ENCODE results near the gene DRD4.
"Not testable (repeated sequence)": the region's sequence is repeated elsewhere in the genome, so short reads cannot be mapped to it uniquely, and the experiment has no call there.

Gene DRD4

DNA sequence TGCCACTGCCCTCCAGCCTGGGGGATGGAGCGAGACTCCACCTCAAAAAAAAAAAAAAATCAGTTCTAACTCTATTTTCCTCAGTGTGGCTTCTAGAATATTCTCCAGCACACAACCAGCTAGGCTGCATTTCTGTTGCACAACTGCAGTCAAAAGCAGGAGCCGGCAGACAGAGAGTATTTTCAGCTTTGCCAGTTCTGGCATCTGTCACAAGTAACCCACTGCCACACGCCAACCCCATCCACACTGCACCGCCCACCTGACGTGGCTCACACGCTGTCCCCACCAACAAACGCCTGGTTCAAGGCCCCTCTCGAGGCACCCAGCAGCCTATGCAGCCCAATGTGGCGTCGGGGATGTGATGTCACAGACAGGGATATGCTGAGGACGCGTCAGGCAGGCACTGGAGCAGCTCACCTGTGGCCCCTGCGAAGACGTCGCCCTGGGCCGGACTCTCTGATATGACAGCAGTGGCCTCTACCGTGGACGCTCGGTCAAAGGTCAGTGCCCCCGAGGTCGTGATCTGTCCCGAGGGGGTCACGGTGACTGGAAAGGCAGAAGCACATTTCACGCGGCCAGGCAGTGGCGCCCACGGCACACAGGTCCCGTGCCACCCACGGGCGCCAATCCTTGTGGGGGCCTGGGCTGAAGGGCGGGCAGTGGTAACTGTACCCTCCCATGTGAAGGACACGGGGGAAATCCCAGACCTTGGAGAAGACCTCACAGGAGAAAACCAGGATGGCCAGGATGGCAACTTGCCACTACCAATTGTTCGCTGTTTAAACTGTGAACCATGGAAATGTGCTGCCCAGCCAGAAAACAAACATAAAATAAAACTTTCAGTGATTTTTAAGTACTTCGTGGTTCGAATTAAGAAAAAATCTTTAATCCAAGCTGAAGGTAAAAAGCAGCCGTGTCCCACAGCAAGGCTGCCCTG is 42.5 kb downstream of the DRD4 start:
- DNase-seq (ENCODE audit: low read depth in 3 of 3), result no peak

DNA sequence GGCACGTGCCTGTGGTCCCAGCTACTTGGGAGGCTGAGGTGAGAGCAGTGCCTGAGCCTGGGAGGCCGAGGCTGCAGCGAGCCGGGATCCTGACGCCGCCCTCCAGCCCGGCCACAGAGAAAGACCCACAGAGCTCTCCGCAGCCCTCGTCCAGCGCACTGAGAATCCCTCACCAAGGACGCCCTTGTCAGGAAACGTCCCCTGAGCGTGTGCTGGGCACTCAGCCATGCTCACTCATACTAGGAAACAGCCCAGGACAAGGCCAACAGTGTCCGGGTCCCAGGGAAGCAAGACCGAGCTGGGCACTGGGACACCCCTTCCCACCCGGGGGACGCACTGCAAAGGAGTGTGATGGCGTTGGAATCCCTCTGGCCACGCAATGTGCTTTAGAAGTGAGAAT is 43.4 kb downstream of the DRD4 start:
- no peak for DNase-seq (ENCODE audit: low read depth in 3 of 3)

DNA sequence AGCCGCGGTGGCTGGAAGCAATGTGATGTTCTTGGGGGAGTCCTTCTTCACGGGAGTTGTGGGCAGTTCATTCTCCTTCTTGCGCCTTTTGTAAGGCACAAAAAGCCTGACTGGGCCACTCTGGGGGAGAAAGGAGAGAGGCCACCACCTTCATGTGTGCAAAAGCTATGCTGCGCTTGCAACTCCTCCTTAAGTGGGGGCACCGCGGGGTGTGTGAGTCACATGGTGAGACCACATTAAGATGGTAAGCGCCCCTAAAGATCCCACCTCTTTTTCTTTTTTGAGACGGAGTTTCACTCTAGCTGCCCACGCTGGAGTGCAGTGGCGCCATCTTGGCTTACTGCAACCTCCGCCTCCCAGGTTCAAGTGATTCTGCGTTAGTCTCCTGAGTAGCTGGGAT is 43.9 kb downstream of the DRD4 start:
- no peak for DNase-seq (ENCODE audit: low read depth in 3 of 3)

DNA sequence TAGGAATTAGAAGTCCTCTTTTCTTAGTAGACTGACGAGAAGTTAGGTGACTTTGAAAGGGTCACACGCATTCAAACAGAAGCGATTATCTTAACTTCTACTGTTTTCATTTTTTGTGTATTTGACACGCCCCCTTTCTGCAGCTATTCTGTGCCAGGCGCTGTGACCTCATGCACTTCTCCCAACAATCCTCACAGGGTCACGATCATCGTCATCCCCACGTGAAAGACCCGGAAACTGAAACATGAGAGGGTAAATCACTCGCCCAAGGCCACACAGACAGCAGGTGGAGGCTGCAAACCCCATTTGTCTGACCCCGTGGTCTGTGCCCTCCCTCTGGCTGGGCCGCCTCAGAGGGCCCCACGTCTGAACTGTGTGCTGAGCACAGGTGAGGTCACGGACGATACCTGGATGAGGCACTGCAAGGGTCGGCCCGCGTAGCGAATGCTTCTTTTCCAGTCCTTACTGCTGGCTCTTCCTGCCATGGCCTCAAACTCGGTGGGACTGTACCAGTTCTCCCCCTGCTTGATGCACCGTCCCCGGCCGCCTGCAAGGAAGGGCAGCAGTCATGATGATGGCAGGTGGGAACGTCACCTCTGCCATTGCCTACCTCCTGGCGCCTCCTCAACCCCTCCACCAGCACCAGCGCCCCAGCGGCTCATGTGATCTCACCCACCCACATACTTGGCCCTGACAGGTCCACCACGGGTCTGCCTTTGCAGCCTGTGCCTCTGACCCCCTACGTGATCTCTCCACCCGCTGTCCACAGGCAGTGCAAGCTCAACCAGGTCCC is 49.6 kb downstream of the DRD4 start:
- no peak for DNase-seq (ENCODE audit: low read depth in 3 of 3)

DNA sequence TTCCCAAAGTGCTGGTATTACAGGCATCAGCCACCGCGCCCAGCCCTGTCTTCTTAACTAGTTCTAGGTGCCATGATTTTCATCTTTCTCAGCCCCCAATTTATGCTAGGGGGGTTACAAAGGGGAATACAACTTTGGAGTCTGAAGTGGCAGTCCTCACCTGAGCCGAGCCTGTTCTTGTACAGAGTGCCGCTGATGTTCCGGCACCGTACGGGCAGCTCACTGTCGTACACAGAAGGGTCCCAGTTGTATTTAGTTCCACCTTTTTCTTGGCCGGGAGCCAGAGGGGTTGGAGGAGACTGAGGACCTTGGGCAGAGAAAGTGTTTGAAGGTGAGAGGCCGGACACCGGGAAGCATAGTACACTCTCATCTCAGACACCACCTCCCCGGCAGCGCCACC is 50.7 kb downstream of the DRD4 start:
- no peak for DNase-seq (ENCODE audit: low read depth in 3 of 3)

DNA sequence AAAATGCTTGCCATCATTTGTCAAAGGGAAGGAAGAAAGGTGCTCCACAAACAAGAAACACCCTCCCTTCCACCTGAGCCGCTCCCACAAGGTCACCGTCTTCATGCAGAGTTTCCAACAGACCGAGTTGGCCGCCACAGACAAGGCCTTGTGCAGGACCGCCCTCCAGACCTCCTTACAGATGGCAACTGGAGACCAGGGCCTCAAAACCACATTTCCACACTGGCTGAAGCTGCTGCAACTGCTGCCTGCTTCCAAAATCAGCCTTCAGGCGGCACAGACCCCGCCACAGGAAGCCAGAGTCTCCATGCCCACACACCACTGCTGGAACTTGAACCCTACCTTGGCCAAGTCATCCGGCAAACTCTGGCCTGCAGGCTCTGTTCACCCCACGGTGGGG is 51.6 kb downstream of the DRD4 start:
- DNase-seq (ENCODE audit: low read depth in 3 of 3), result no peak

DNA sequence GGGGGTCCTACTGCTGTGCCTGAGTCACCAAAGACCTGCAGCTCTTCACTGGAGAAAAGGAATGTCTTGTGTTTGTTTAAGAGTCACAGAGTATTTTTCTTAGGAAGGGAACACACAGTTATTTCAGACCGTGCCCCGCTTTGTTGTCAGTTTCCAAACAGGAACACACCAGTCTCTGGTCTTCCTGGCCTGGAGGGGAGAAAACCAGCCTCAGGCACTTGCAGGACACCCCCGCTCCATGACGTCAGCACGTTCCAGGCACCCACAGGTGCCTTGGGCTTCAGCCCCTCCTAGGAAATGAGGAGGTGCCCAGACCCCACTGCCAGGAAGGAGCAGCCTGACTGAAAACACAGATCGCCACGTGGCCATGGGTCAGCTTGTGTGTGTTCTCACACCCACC is 52.6 kb downstream of the DRD4 start:
- DNase-seq (ENCODE audit: low read depth in 3 of 3), result no peak

DNA sequence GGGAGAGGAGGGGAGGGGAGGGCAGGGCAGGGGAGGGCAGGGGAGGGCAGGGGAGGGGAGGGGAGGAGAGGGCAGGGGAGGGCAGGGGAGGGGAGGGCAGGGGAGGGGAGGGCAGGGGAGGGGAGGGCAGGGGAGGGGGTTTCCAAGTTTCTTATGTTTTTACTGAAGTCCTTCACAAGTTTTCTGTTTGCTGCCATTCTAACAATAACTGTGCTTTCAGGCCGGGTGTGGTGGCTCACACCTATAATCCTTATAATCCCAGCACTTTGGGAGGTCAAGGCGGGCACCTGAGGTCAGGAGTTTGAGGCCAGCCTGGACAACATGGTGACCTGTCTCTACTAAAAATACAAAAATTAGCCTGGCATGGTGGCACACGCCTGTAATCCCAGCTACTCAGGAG is 53.2 kb downstream of the DRD4 start:
- DNase-seq (ENCODE audit: low read depth in 3 of 3), result not testable (repeated sequence)

Data from stimulated activated CD4-positive, alpha-beta T cell treated with anti-CD3 and anti-CD28 coated beads, TNF-alpha, amount 100 ng/mL, for 4 hours (primary cell).